Muscle of leg (tissue), 11 donors: Measurements from ENCODE around the gene CHTF8. TPM values are rescaled to one million over a fixed set of nuclear protein-coding genes. Genes with fewer than 3 reads are reported as not detected.
A peak's percentile ranks its signal among the peaks of the same experiment; 100 is the strongest.
"Not testable (repeated sequence)": the region's sequence is repeated elsewhere in the genome, so short reads cannot be mapped to it uniquely, and the experiment has no call there.

Experiments
- DNase-seq: peaks from one replicate; pipeline ENCODE4 v3.0.0; 2013
- H3K27ac ChIP-seq: one replicate; pipeline ENCODE4 v1.5.1; 2013; ENCODE audit warnings: mild to moderate bottlenecking, low read length, control low read depth
- H3K27me3 ChIP-seq: one replicate; pipeline ENCODE4 v1.6.1; 2013; ENCODE audit warnings: low read length; ENCODE audit not compliant: control insufficient read depth, insufficient read depth
- H3K36me3 ChIP-seq: one replicate; pipeline ENCODE4 v1.6.1; 2013; ENCODE audit warnings: low read length; ENCODE audit not compliant: control insufficient read depth, insufficient read depth
- H3K4me1 ChIP-seq: one replicate; pipeline ENCODE4 v1.6.1; 2013; ENCODE audit warnings: low read length; ENCODE audit not compliant: control insufficient read depth, insufficient read depth
- H3K4me3 ChIP-seq: one replicate; pipeline ENCODE4 v1.5.1; 2013; ENCODE audit warnings: low read length, control low read depth
- H3K9me3 ChIP-seq: replicated peaks from 2 replicates; pipeline ENCODE4 v1.6.1; 2013; ENCODE audit warnings: low read depth, low read length; ENCODE audit not compliant: control insufficient read depth
- WGBS: methylation state at CpG from one replicate; pipeline ENCODE4 v1.1.5; 2013; ENCODE audit warnings: missing lambda C conversion rate; ENCODE audit not compliant: insufficient coverage; 5-methylcytosine and 5-hydroxymethylcytosine counted together
- polyA plus RNA-seq, 8 donors: library from polyadenylated mRNA; unstranded; fragments of 120-200 nt; gene quantifications; one replicate each; pipeline versions ENCODE4 v1.2.1 to v1.2.3, GENCODE V29; 2013; ENCODE audit warnings: inconsistent platforms in 1 of 8, low replicate concordance in 1 of 8; ENCODE audit not compliant: insufficient read length in 8 of 8, insufficient read depth in 1 of 8
- total RNA-seq: library from RNA; stranded (reverse); fragments of 120-200 nt; gene quantifications from one replicate; pipeline ENCODE4 v1.2.4, GENCODE V29; 2013

Gene CHTF8
- total and polyA plus RNA-seq, 9 donors = 27.1 to 83.2 (median 67.3) TPM

DNA sequence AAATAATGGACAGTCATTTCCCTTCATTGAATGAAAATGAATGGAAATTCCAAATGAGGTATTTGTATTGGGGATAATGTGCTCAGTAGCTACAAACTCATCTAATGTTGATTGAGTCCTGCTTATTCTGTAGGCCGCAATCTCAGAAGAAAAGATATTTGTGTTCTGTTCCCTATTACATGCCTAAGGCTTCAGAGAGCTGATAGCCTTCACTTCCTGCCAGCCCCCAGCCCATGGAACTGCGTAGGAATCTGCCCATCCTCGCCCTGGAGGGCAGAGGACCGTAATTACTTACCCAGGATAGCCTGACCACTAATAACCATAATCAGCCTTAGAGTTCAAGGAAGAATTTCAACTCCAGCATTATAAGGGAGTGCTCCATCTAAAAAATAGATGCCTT, 36.7 kb upstream of the CHTF8 start:
- H3K9me3 ChIP-seq = no peaks in the 10 kb centered on the region
- no peak for DNase-seq
- peaks cover 8% of the 10 kb centered on the region for H3K4me1 ChIP-seq
- no CpG with 5 or more reads among the region's 4 CpGs for WGBS
- H3K36me3 ChIP-seq = peaks cover 46% of the 10 kb centered on the region
- no peak overlapping the region for H3K27ac ChIP-seq
- no peak overlapping the region for H3K4me3 ChIP-seq
- H3K27me3 ChIP-seq = no peaks in the 10 kb centered on the region

DNA sequence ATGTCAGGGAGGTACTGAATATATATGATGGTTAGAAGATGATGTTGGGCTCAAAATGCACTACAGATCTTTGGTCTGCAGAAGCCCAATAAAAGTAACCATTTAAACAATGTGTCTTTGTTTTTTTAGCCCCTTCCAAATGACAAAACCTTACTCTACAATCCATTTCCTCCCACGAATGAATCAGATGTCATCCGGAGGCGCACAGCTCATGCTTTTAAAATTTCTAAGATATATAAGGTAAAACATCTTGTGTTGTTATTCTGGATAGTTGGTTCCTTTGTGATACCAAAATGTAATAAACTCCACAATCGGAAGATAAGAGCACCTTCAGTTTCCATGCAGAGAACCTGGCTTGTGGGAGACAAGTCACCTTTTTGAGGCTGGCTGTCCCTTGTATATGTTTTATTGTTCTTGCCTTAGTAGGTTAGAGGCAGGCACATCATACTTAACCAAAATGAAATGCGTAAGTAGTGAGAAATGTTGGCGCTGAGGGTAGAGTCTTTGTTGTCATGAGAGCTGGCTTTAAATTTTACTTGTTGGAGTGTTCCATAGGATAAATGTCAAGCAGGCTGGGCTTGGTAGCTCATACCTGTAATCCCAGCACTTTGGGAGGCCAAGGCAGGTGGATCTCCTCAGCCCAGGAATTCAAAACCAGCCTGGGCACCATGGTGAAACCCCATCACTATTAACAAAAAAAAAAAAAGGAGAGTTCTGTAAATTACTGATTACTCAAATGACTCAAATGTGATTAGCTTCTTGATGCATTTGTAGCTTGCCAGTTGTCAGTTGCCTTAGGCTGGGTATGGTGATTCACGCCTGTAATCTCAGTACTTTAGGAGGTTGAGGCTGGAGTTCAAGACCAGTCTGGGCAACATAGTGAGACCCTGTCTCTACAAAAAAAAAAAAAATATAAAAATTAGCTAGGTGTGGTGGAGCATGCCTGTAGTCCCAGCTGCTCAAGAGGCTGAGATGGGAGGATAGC, 34.9 kb upstream of the CHTF8 start:
- DNase-seq = no peak
- H3K9me3 ChIP-seq = no peaks in the 10 kb centered on the region

DNA sequence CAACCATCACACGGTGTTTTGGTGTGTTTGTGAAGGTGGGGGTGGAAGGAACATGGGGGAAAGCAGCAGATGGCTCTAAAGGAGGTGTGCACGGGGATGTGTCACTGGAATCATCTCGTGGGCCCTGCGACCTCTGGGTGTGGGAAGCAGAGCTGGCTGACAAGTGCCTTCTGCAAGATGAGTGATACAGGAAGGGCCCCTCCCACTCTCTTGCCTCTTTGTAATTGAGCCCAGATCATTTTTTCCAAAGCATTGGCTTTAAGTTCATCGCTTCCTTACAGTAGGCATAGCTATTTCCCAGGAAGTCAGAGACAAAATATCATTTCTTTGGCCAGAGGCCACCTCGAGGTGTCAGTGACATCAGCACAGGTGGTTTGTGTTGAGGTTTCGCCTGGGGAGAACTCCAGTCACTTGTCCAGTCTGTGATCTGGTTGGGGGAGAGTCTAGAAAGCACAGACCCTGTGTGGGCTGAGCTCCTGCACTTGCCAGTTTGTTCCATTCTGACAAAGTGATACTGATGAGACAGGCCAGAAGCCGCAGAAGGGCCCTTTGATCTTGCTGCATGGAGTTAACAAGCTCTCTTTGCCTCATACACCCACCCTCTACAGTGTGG, 33.9 kb upstream of the CHTF8 start:
- Histone ChIP-seq H3K9me3 (no peaks in the 10 kb centered on the region), H3K4me1 (no peaks in the 10 kb centered on the region), H3K4me3 (no peak overlapping the region), H3K36me3 (peaks cover 62% of the 10 kb centered on the region), H3K27ac (no peak overlapping the region), H3K27me3 (no peaks in the 10 kb centered on the region)
- DNase-seq = no peak
- WGBS = 36% methylated on average over 6 of the region's 8 CpGs

More for the DNA sequence above, 34.9 kb upstream of the CHTF8 start:
- Histone ChIP-seq H3K4me3 (no peak overlapping the region), H3K27ac (no peak overlapping the region), H3K36me3 (peaks cover 53% of the 10 kb centered on the region), H3K4me1 (peaks cover 1% of the 10 kb centered on the region), H3K27me3 (no peaks in the 10 kb centered on the region)
- no CpG with 5 or more reads among the region's 7 CpGs for WGBS

DNA sequence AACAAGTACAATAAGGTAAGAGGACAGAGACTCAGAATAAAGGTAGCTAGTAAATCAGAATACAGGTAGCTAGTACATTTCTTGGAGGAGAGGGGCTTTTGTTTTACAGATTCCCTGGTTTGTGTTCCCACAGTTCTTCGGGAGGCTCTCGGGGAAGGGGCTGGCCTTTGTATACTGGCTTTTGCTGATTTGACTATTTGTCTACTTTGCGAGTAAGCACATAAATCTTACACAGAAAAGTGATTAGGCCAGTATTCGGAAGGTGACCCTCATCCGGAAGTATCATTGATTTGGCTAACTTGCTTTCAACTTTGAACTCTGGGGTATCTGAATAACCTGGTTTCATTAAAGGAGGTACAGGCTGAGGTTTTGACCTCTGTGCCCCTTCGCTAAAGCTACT, 33.2 kb upstream of the CHTF8 start:
- peaks cover 65% of the 10 kb centered on the region for H3K36me3 ChIP-seq
- no peaks in the 10 kb centered on the region for H3K9me3 ChIP-seq
- H3K4me1 ChIP-seq = no peaks in the 10 kb centered on the region
- no peak for DNase-seq
- no peak overlapping the region for H3K4me3 ChIP-seq
- 86% methylated on average over 1 of the region's 6 CpGs for WGBS
- H3K27me3 ChIP-seq = no peaks in the 10 kb centered on the region
- H3K27ac ChIP-seq = no peak overlapping the region

DNA sequence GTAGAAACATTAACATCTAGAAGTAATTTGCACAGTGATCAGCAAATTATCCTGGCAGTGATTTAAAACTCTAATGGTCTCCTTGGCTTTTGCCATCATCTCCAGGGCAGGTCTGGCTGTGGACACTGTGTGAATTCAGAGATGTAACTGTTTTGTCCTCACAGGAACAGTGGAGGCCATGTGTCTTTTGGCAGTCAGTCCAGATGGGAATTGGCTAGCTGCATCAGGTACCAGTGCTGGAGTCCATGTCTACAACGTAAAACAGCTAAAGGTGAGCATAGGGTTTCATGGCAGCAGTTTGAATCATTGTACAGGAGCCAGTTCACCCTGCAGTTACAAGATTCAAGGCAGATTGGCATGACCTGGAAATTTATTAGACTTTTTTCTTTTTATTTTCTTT, 27.8 kb upstream of the CHTF8 start:
- Histone ChIP-seq H3K27me3 (no peaks in the 10 kb centered on the region), H3K27ac (no peak overlapping the region), H3K36me3 (peaks cover 58% of the 10 kb centered on the region), H3K4me1 (no peaks in the 10 kb centered on the region), H3K4me3 (no peak overlapping the region), H3K9me3 (no peaks in the 10 kb centered on the region)
- WGBS = 85% methylated on average over 1 of the region's 1 CpG
- no peak for DNase-seq

DNA sequence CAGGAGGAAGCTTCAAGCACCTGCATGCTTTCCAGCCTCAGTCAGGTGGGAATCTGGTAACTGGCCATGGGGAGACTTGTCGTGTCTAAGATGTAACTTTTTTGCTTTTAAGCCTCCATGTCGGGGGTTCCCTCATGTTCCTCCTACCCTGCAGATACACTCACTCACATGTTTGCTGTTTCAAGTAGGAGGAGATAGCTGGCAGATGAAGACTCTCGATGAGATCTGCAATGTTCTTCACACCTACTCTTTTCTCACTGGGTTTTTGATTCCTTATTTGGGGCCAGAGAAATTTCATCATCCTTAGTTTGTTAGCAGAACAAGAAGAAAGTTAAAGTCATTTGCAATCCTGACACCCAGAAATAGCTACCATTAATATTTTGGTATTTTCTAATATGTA, 24.8 kb upstream of the CHTF8 start:
- DNase-seq = no peak
- Histone ChIP-seq H3K36me3 (peaks cover 71% of the 10 kb centered on the region), H3K9me3 (no peaks in the 10 kb centered on the region), H3K4me3 (no peak overlapping the region), H3K27ac (no peak overlapping the region), H3K27me3 (no peaks in the 10 kb centered on the region), H3K4me1 (no peaks in the 10 kb centered on the region)
- no CpG with 5 or more reads among the region's 3 CpGs for WGBS

DNA sequence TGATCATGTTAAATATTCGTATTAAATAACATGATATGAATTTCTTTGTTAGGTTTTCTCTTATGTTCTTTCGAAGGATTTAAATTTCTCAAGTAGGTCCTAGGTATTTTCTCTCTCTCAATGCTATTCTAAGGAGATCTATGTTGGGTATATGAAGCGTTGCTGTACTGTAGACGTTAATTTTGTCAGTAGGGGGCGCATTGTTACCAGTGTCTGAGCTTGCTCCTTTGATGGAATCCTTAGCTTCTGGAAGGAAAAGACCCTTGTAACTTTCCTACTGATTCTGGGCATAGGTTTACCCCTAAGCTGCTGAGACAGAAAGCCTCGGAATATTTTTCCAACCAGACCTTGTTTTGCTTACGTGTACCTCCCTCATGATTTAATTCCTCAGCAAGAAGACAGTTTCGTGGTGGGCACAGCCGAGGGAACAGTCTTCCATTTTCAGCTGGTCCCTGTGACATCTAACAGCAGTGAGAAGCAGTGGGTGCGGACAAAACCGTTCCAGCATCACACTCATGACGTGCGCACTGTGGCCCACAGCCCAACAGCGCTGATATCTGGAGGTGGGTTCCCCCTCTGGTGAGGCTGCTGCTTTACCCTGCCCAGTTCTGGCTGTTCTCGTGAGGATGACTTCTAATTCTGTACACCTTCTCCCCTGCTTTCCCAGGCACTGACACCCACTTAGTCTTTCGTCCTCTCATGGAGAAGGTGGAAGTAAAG, 17.9 kb upstream of the CHTF8 start:
- DNase-seq = peak; percentile 92
- no peaks in the 10 kb centered on the region for H3K4me1 ChIP-seq
- no peaks in the 10 kb centered on the region for H3K9me3 ChIP-seq
- 80% methylated on average over 9 of the region's 16 CpGs for WGBS
- H3K36me3 ChIP-seq = peaks cover 68% of the 10 kb centered on the region
- no peaks in the 10 kb centered on the region for H3K27me3 ChIP-seq
- H3K27ac ChIP-seq = no peak overlapping the region
- H3K4me3 ChIP-seq = no peak overlapping the region

DNA sequence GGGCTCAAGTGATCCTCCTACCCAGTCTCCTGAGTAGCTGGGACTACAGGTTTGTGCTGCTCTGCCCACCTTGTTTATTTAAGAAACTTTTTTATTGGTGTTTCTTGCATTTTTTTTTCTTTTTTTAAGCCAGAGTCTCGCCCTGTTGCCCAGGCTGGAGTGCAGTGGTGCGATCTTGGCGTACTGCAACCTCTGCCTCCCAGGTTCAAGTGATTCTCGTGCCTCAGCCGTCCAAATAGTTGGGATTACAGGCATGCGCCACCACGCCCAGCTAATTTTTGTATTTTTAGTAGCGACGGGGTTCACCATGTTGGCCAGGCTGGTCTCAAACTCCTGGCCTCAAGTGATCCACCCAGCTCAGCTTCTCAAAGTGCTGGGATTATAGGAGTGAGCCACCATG, 17.2 kb upstream of the CHTF8 start:
- not testable (repeated sequence) for H3K4me1 ChIP-seq, H3K27me3 ChIP-seq, DNase-seq, H3K9me3 ChIP-seq, H3K4me3 ChIP-seq, H3K27ac ChIP-seq
- 92% methylated on average over 5 of the region's 9 CpGs for WGBS
- H3K36me3 ChIP-seq = peaks cover 64% of the 10 kb centered on the region

DNA sequence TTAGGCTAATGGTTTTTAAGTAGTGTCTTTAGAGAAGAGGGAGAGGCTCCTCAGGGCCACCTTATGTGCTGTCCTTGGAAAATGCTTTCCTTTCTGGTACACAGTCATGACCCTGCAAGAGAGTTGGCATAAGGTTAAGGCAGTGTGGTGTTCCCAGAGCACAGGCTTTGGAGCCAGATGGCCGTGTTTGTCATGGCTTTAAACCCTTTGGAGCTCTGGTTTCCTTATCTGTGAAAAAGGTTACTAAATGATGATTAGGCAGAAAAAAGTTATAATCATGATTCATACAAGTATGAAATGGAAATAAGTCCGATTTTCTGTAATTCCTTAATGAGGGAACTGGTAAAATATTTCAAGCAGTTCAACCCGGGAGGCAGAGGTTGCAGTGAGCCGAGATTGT, 13.3 kb upstream of the CHTF8 start:
- Histone ChIP-seq H3K27ac (no peak overlapping the region), H3K4me1 (no peaks in the 10 kb centered on the region), H3K36me3 (peaks cover 64% of the 10 kb centered on the region), H3K9me3 (no peaks in the 10 kb centered on the region), H3K27me3 (no peaks in the 10 kb centered on the region), H3K4me3 (no peak overlapping the region)
- no peak for DNase-seq
- 100% methylated on average over 1 of the region's 4 CpGs for WGBS

DNA sequence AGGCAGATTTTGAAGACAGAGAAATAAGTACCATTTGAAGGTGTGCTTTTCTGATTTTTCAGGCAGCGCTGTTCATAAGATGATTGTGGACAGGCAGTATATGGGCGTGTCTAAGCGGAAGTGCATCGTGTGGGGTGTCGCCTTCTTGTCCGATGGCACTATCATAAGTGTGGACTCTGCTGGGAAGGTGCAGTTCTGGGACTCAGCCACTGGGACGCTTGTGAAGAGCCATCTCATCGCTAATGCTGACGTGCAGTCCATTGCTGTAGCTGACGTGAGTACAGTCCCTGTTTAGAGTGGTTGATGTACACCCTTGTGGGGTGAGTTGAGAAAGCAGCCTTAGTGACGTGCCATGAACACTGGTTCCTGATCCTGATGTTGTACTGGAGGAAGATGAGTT, 10.7 kb upstream of the CHTF8 start:
- Histone ChIP-seq H3K9me3 (no peaks in the 10 kb centered on the region), H3K4me3 (no peak overlapping the region), H3K27me3 (no peaks in the 10 kb centered on the region), H3K4me1 (no peaks in the 10 kb centered on the region), H3K36me3 (peaks cover 62% of the 10 kb centered on the region), H3K27ac (no peak overlapping the region)
- DNase-seq = no peak
- 88% methylated on average over 7 of the region's 11 CpGs for WGBS
